Spleen (tissue), 7 donors: Measurements from ENCODE around the gene UBE2E2.

Source experiments
- POLR2A ChIP-seq, 3 donors: fragments of 450-650 bp; IDR thresholded peaks; one replicate each; pipeline ENCODE4 v1.5.1; 2017; ENCODE audit warnings: antibody characterized with exemption in 3 of 3, mild to moderate bottlenecking in 1 of 3
- POLR2AphosphoS5 ChIP-seq, 3 donors: sonication (generic); formaldehyde crosslinking; IDR thresholded peaks; one replicate each; pipeline ENCODE4 v1.5.1; 2017; ENCODE audit warnings: antibody characterized with exemption in 3 of 3
- TF ChIP-seq, protein P1 (sequence below), 11 experiments: fragments of 200-600 bp in 7 of 11; fragments of 450-650 bp in 4 of 11; sonication (generic) in 4 of 11; IDR thresholded peaks in 8 of 11; conservative IDR thresholded peaks in 3 of 11; 1 replicate in 7 of 11; 2 replicates in 4 of 11; pipeline versions ENCODE4 v1.4.0 to v1.8.0; 2016 to 2021; ENCODE audit warnings: antibody characterized with exemption in 11 of 11, inconsistent platforms in 4 of 11, mild to moderate bottlenecking in 1 of 11
- donor health status: DM: no; HTN: no; CAD: no; lungs with moderate emphysema.
- donor health status: DM: no; HTN: no; CAD: no.
- donor health status: DM: no; HTN: no; CAD: no.

DNA sequence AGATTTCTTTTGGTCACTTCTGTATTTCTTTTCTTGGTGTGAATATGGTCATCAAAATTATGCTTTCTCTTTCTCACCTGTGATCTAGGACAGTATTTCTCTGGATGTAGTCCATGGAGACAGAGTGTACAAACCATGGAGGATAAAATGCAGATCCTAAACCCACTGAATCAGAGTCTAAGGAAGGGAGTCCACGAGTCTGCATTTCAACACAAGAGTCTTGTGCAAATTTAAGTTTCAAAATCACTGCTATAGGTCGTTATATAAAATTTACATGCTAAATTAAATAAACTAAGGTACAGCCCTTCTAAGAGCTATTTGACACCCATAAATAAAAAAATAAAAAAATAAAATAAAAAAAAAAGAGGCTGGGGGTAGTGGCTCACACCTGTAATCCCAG is 17.3 kb upstream of the UBE2E2 start:
- TF ChIP-seq, protein P1, sequence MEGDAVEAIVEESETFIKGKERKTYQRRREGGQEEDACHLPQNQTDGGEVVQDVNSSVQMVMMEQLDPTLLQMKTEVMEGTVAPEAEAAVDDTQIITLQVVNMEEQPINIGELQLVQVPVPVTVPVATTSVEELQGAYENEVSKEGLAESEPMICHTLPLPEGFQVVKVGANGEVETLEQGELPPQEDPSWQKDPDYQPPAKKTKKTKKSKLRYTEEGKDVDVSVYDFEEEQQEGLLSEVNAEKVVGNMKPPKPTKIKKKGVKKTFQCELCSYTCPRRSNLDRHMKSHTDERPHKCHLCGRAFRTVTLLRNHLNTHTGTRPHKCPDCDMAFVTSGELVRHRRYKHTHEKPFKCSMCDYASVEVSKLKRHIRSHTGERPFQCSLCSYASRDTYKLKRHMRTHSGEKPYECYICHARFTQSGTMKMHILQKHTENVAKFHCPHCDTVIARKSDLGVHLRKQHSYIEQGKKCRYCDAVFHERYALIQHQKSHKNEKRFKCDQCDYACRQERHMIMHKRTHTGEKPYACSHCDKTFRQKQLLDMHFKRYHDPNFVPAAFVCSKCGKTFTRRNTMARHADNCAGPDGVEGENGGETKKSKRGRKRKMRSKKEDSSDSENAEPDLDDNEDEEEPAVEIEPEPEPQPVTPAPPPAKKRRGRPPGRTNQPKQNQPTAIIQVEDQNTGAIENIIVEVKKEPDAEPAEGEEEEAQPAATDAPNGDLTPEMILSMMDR (IDR thresholded peaks at IDR 0.05 in 8 of 11, conservative IDR thresholded peaks at IDR 0.05 in 3 of 11): no peak
- TF ChIP-seq POLR2A (IDR thresholded peaks at IDR 0.05) (no peak), POLR2AphosphoS5 (IDR thresholded peaks at IDR 0.05) (no peak)
